H9 (cell line): ENCODE measurements around the gene IMMP2L. TPM values are rescaled to one million over a fixed set of nuclear protein-coding genes. Genes with fewer than 3 reads are reported as not detected.

ENCODE experiments used
- DNase-seq: peaks from one replicate; pipeline ENCODE4 v3.0.0-alpha.2; 2017
- H2AFZ ChIP-seq: one replicate; pipeline ENCODE4 v1.6.1; 2013; ENCODE audit warnings: mild to moderate bottlenecking, low read length, control low read depth, moderate library complexity
- H2AK5ac ChIP-seq: 2 replicates; pipeline ENCODE4 v1.6.1; 2013; ENCODE audit warnings: low read length, control low read depth, mixed read lengths; ENCODE audit not compliant: insufficient read length
- H2BK120ac ChIP-seq: one replicate; pipeline ENCODE4 v1.6.1; 2013; ENCODE audit warnings: low read depth, mild to moderate bottlenecking, low read length, control low read depth, inconsistent platforms; ENCODE audit not compliant: poor library complexity, severe bottlenecking
- H2BK12ac ChIP-seq: 2 replicates; pipeline ENCODE4 v1.6.1; 2013; ENCODE audit warnings: low read length, control low read depth, mixed read lengths, low read depth; ENCODE audit not compliant: insufficient read length
- H2BK15ac ChIP-seq: 2 replicates; pipeline ENCODE4 v1.6.1; 2013; ENCODE audit warnings: low read depth, low read length, control low read depth
- H2BK20ac ChIP-seq: one replicate; pipeline ENCODE4 v1.6.1; 2013; ENCODE audit warnings: low read depth, mild to moderate bottlenecking, low read length, control low read depth, inconsistent platforms; ENCODE audit not compliant: poor library complexity, severe bottlenecking
- H2BK5ac ChIP-seq: 2 replicates; pipeline ENCODE4 v1.6.1; 2013; ENCODE audit warnings: low read length, control low read depth, mixed read lengths; ENCODE audit not compliant: insufficient read length
- H3K14ac ChIP-seq: 2 replicates; pipeline ENCODE4 v1.6.1; 2013; ENCODE audit warnings: low read length, control low read depth; ENCODE audit not compliant: insufficient read depth
- H3K18ac ChIP-seq: 2 replicates; pipeline ENCODE4 v1.6.1; 2013; ENCODE audit warnings: low read depth, mild to moderate bottlenecking, mixed read lengths, low read length, control low read depth; ENCODE audit not compliant: insufficient read length
- H3K23ac ChIP-seq: 2 replicates; pipeline ENCODE4 v1.6.1; 2013; ENCODE audit warnings: low read length, control low read depth, mixed read lengths, low read depth; ENCODE audit not compliant: insufficient read length
- H3K23me2 ChIP-seq: 2 replicates; pipeline ENCODE4 v1.6.1; 2013; ENCODE audit warnings: low read depth, mild to moderate bottlenecking, mixed read lengths, low read length, control low read depth; ENCODE audit not compliant: insufficient read length, poor library complexity, severe bottlenecking
- H3K27ac ChIP-seq: 2 replicates; pipeline ENCODE4 v1.5.1; 2013; ENCODE audit warnings: low read length, control low read depth, mixed read lengths, low read depth; ENCODE audit not compliant: insufficient read length
- H3K27me3 ChIP-seq: 2 replicates; pipeline ENCODE4 v1.6.1; 2013; ENCODE audit warnings: low read length, control low read depth, inconsistent platforms; ENCODE audit not compliant: insufficient read depth
- H3K4ac ChIP-seq: 2 replicates; pipeline ENCODE4 v1.6.1; 2013; ENCODE audit warnings: low read depth, mild to moderate bottlenecking, control low read depth, inconsistent platforms, low read length, moderate library complexity
- H3K4me1 ChIP-seq: 2 replicates; pipeline ENCODE4 v1.6.1; 2013; ENCODE audit warnings: low read length, control low read depth, inconsistent platforms; ENCODE audit not compliant: insufficient read depth
- H3K4me2 ChIP-seq: 2 replicates; pipeline ENCODE4 v1.6.1; 2013; ENCODE audit warnings: low read length, control low read depth, mixed read lengths; ENCODE audit not compliant: insufficient read length, insufficient read depth
- H3K56ac ChIP-seq: 2 replicates; pipeline ENCODE4 v1.6.1; 2013; ENCODE audit warnings: low read depth, mild to moderate bottlenecking, mixed read lengths, low read length, control low read depth; ENCODE audit not compliant: insufficient read length
- H3K79me1 ChIP-seq: 2 replicates; pipeline ENCODE4 v1.6.1; 2013; ENCODE audit warnings: low read depth, mild to moderate bottlenecking, moderate library complexity, low read length, control low read depth, inconsistent platforms; ENCODE audit not compliant: insufficient read depth, poor library complexity, severe bottlenecking
- H3K79me2 ChIP-seq: 2 replicates; pipeline ENCODE4 v1.6.1; 2013; ENCODE audit warnings: low read length, control low read depth, inconsistent platforms; ENCODE audit not compliant: insufficient read depth
- H3K9ac ChIP-seq: 2 replicates; pipeline ENCODE4 v1.6.1; 2013; ENCODE audit warnings: low read length, control low read depth, mixed read lengths; ENCODE audit not compliant: insufficient read length; ENCODE audit errors: extremely low read depth
- H3K9me3 ChIP-seq: one replicate; pipeline ENCODE4 v1.6.1; 2013; ENCODE audit warnings: low read depth, low read length, inconsistent platforms; ENCODE audit not compliant: control insufficient read depth
- H3T11ph ChIP-seq: one replicate; pipeline ENCODE4 v1.6.1; 2013; ENCODE audit warnings: mild to moderate bottlenecking, low read length, control low read depth, inconsistent platforms
- H4K20me1 ChIP-seq: one replicate; pipeline ENCODE4 v1.6.1; 2013; ENCODE audit not compliant: control insufficient read depth, insufficient read length, insufficient read depth
- H4K5ac ChIP-seq: 2 replicates; pipeline ENCODE4 v1.6.1; 2013; ENCODE audit warnings: low read depth, mild to moderate bottlenecking, mixed read lengths, low read length, control low read depth; ENCODE audit not compliant: insufficient read length
- H4K8ac ChIP-seq: replicated peaks from 2 replicates; pipeline ENCODE4 v1.6.1; 2013; ENCODE audit warnings: low read length, control low read depth, mixed read lengths, low read depth; ENCODE audit not compliant: insufficient read length
- H4K91ac ChIP-seq: 2 replicates; pipeline ENCODE4 v1.6.1; 2013; ENCODE audit warnings: low read depth, mild to moderate bottlenecking, moderate library complexity, mixed read lengths, low read length, control low read depth; ENCODE audit not compliant: insufficient read length
- H3K27ac Mint-ChIP-seq, 3 experiments: 2 replicates in 2 of 3; 3 replicates in 1 of 3; pipeline ENCODE4 v1.8.0; 2020 to 2021; ENCODE audit warnings: mixed read lengths in 3 of 3, mild to moderate bottlenecking in 1 of 3, moderate library complexity in 1 of 3
- H3K27me3 Mint-ChIP-seq: 2 replicates; pipeline ENCODE4 v1.8.0; 2021; ENCODE audit warnings: low read depth, mild to moderate bottlenecking, moderate library complexity, mixed read lengths
- H3K36me3 Mint-ChIP-seq, 3 experiments: 2 replicates in 2 of 3; 3 replicates in 1 of 3; pipeline ENCODE4 v1.8.0; 2020 to 2021; ENCODE audit warnings: low read depth in 3 of 3, mixed read lengths in 3 of 3; ENCODE audit not compliant: insufficient read depth in 1 of 3
- H3K4me1 Mint-ChIP-seq, 2 experiments: 2 replicates each; pipeline ENCODE4 v1.8.0; 2020; ENCODE audit warnings: mixed read lengths in 2 of 2
- H3K4me3 Mint-ChIP-seq, 2 experiments: 2 replicates in 1 of 2; 3 replicates in 1 of 2; pipeline ENCODE4 v1.8.0; 2020 to 2021; ENCODE audit warnings: mild to moderate bottlenecking in 2 of 2, mixed read lengths in 2 of 2, moderate library complexity in 1 of 2
- H3K9me3 Mint-ChIP-seq, 2 experiments: 2 replicates in 1 of 2; 3 replicates in 1 of 2; pipeline ENCODE4 v1.8.0; 2020; ENCODE audit warnings: mild to moderate bottlenecking in 2 of 2, mixed read lengths in 2 of 2, moderate library complexity in 1 of 2
- CTCF ChIP-seq: fragments of 200-600 bp; sonication (generic); conservative IDR thresholded peaks from 3 replicates; pipeline ENCODE4 v1.8.0; 2021; ENCODE audit warnings: antibody characterized with exemption, mild to moderate bottlenecking
- WGBS: extraction: QIAGEN DNeasy Blood & Tissue Kit; methylation state at CpG from one replicate; pipeline ENCODE4 v1.1.7; 2013; ENCODE audit warnings: missing lambda C conversion rate, low lambda C conversion rate, mixed read lengths; ENCODE audit not compliant: insufficient read length; ENCODE audit errors: extremely low coverage; 5-methylcytosine and 5-hydroxymethylcytosine counted together
- total RNA-seq: library from RNA; stranded (reverse); gene quantifications from 2 replicates; pipeline ENCODE4 v1.2.1, GENCODE V29; 2021

IMMP2L gene
- total RNA-seq, 1 experiment from 2014 or later = 14.7 TPM

DNA sequence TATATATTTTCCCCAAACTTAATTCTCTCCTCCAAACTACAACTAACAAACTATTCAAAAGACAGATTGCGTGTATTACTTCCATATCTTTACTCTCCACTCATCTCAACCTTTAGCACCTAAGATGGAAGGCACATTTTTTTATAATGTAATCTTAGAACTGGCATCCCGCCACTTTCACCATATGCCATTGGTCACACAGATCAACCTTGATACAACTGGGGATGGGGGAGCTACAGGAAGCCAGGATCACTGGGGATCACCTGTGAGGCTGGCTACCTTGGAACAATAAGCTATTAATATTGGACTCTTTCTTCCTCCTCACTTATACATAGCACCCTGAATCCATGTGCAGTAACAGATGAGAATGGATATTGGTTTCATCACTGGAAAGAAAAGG, 941.0 kb downstream of the IMMP2L start:
- Histone ChIP-seq H3K27ac (no peak overlapping the region), H3K79me2 (no peaks in the 10 kb centered on the region), H3K79me1 (no peaks in the 10 kb centered on the region), H3K27me3 (no peaks in the 10 kb centered on the region), H3K14ac (no peak overlapping the region), H3K56ac (no peak overlapping the region), H3T11ph (no peak overlapping the region), H2AFZ (no peak overlapping the region), H3K9me3 (no peaks in the 10 kb centered on the region), H3K9ac (no peak overlapping the region), H4K20me1 (no peaks in the 10 kb centered on the region), H3K23me2 (no peaks in the 10 kb centered on the region), H3K4me2 (no peak overlapping the region), H3K4ac (no peak overlapping the region), H4K8ac (no peak overlapping the region), H3K23ac (no peak overlapping the region), H3K18ac (no peak overlapping the region), H4K91ac (no peak overlapping the region), H2BK5ac (no peak overlapping the region), H3K4me1 (no peaks in the 10 kb centered on the region), H4K5ac (no peak overlapping the region), H2BK12ac (no peak overlapping the region), H2BK120ac (no peak overlapping the region), H2BK20ac (no peak overlapping the region), H2BK15ac (no peak overlapping the region), H2AK5ac (no peak overlapping the region)
- H3K36me3 Mint-ChIP-seq = 0 out of 7 replicates have a peak, but pooled peaks cover 0 to 3% (median 0%) of the 10 kb centered on the region in 3 experiments
- WGBS = 100% methylated on average over 1 of the region's 2 CpGs
- H3K27ac Mint-ChIP-seq = no peak overlapping the region
- peaks cover 0 to 3% of the 10 kb centered on the region in 2 experiments; a peak in 2 of 4 replicates for H3K4me1 Mint-ChIP-seq
- H3K9me3 Mint-ChIP-seq = no peaks in the 10 kb centered on the region; a peak in 1 of 5 replicates
- H3K27me3 Mint-ChIP-seq = no peaks in the 10 kb centered on the region
- no peak overlapping the region for H3K4me3 Mint-ChIP-seq
- TF ChIP-seq CTCF = no peak
- DNase-seq = no peak
